K562 (cell line): ENCODE results near the gene PPP2R3B. TPM values are rescaled to one million over a fixed set of nuclear protein-coding genes. Genes with fewer than 3 reads are reported as not detected.

Experiments used
- ATAC-seq: fragments of 200-7000 bp; cut with Tn5 transposase; 3 replicates; pipeline ENCODE4 v1.9.1; 2020; ENCODE audit warnings: moderate library complexity
- BruUV-seq: library from RNA; stranded (reverse); fragments of 400-500 nt; replicated peaks from 2 replicates; lab custom pipeline; 2021; lab: Mats Ljungman, UMichigan
- CTCF ChIA-PET: fragments of 300-600 bp; formaldehyde crosslinking; extraction: SDS; loops from one replicate; lab custom pipeline; 2021; ENCODE audit warnings: low intra/inter-chr PET ratio; lab: Yijun Ruan, JAX
- POLR2A ChIA-PET: fragments of 300-600, 350-650 bp; sonication (Branson Sonifier 250); formaldehyde crosslinking; extraction: SDS; loops from one replicate; lab custom pipeline; 2021; ENCODE audit warnings: antibody characterized with exemption, inconsistent platforms; lab: Yijun Ruan, JAX
- DNase-seq, 4 experiments: peaks; one replicate each; pipeline versions ENCODE4 v3.0.0 to v3.0.0-alpha.2; 2011 to 2018; ENCODE audit warnings: low spot score in 3 of 4, mixed read lengths in 3 of 4; ENCODE audit errors: extremely low read depth in 1 of 4
- FAIRE-seq: peaks from 2 replicates; lab custom pipeline; 2011; peaks lifted over from hg19 to GRCh38; lab: Jason Lieb, UNC
- H2AFZ ChIP-seq: 2 replicates; pipeline ENCODE4 v1.6.0; 2011; ENCODE audit warnings: low read depth, low read length, control low read depth, inconsistent platforms
- H3K27ac ChIP-seq: fragments of 200-600 bp; 3 replicates; pipeline ENCODE4 v1.8.0; 2011; ENCODE audit warnings: low read depth, mild to moderate bottlenecking, control low read depth, inconsistent platforms, low read length, moderate library complexity, mixed read lengths; ENCODE audit errors: extremely low read depth
- H3K27me3 ChIP-seq, 2 experiments: fragments of 300-600 bp in 1 of 2; 2 replicates in 1 of 2; 3 replicates in 1 of 2; pipeline versions ENCODE4 v1.6.0 to v1.8.0; 2011; ENCODE audit warnings: inconsistent platforms in 2 of 2, low read length in 2 of 2, mild to moderate bottlenecking in 1 of 2, mixed read lengths in 1 of 2, moderate library complexity in 1 of 2; ENCODE audit not compliant: control insufficient read depth in 2 of 2, insufficient read depth in 2 of 2
- H3K36me3 ChIP-seq: fragments of 300-600 bp; 3 replicates; pipeline ENCODE4 v1.8.0; 2011; ENCODE audit warnings: mild to moderate bottlenecking, low read length, inconsistent platforms; ENCODE audit not compliant: control insufficient read depth, insufficient read depth
- H3K4me1 ChIP-seq, 2 experiments: fragments of 200-600 bp in 1 of 2; replicated peaks in 1 of 2; 2 replicates in 1 of 2; 3 replicates in 1 of 2; pipeline versions ENCODE4 v1.5.1 to v1.8.0; 2011; ENCODE audit warnings: inconsistent platforms in 2 of 2, low read length in 2 of 2, mild to moderate bottlenecking in 1 of 2, mixed read lengths in 1 of 2, moderate library complexity in 1 of 2; ENCODE audit not compliant: control insufficient read depth in 2 of 2, insufficient read depth in 2 of 2
- H3K4me2 ChIP-seq: 2 replicates; pipeline ENCODE4 v1.6.1; 2011; ENCODE audit warnings: low read length, control low read depth, inconsistent platforms, mixed read lengths; ENCODE audit not compliant: insufficient read depth
- H3K4me3 ChIP-seq: fragments of 200-600 bp; sonication (generic), shearing (Covaris generic); 2 replicates; pipeline ENCODE4 v1.5.1; 2016; ENCODE audit warnings: control low read depth, inconsistent platforms
- H3K79me2 ChIP-seq: fragments of 200-600 bp; 3 replicates; pipeline ENCODE4 v1.8.0; 2011; ENCODE audit warnings: low read length, inconsistent platforms; ENCODE audit not compliant: control insufficient read depth, insufficient read depth
- H3K9ac ChIP-seq, 2 experiments: 2 replicates each; pipeline versions ENCODE4 v1.6.0 to v1.6.1; 2011; ENCODE audit warnings: low read depth in 2 of 2, low read length in 2 of 2, control low read depth in 1 of 2, inconsistent platforms in 1 of 2, mild to moderate bottlenecking in 1 of 2, mixed read lengths in 1 of 2; ENCODE audit not compliant: insufficient read depth in 1 of 2
- H3K9me1 ChIP-seq: one replicate; pipeline ENCODE4 v1.6.0; 2011; ENCODE audit warnings: inconsistent platforms, mild to moderate bottlenecking, low read length, moderate library complexity; ENCODE audit not compliant: control insufficient read depth, insufficient read depth
- H3K9me3 ChIP-seq: replicated peaks from 2 replicates; pipeline ENCODE4 v1.5.1; 2011; ENCODE audit warnings: low read depth, low read length, inconsistent platforms; ENCODE audit not compliant: control insufficient read depth, insufficient read depth
- H4K20me1 ChIP-seq: replicated peaks from 2 replicates; pipeline ENCODE4 v1.6.1; 2011; ENCODE audit warnings: low read length, inconsistent platforms, mixed read lengths; ENCODE audit not compliant: control insufficient read depth, insufficient read depth
- E2F1 ChIP-seq: sonication (generic); formaldehyde crosslinking; IDR thresholded peaks from 2 replicates; pipeline ENCODE4 v1.8.1; 2023; ENCODE audit warnings: mild to moderate bottlenecking, missing genetic modification reagents, moderate library complexity
- HES1 ChIP-seq: fragments of 450-650 bp; IDR thresholded peaks from 2 replicates; pipeline ENCODE4 v1.6.1; 2016; ENCODE audit warnings: low read depth, mild to moderate bottlenecking, moderate library complexity
- ILK ChIP-seq: fragments of 450-650 bp; IDR thresholded peaks from 2 replicates; pipeline ENCODE4 v1.6.1; 2016; ENCODE audit warnings: missing genetic modification characterization, low read depth, mild to moderate bottlenecking, missing compliant biosample characterization, moderate library complexity, borderline replicate concordance
- POU5F1 ChIP-seq: fragments of 150-350 bp; IDR thresholded peaks from 2 replicates; pipeline ENCODE4 v1.6.1; 2014; ENCODE audit warnings: borderline replicate concordance, low read length, low read depth, mild to moderate bottlenecking; ENCODE audit not compliant: partially characterized antibody
- PREB ChIP-seq: sonication (generic); formaldehyde crosslinking; IDR thresholded peaks from 2 replicates; pipeline ENCODE4 v1.8.1; 2023; ENCODE audit warnings: mild to moderate bottlenecking, missing genetic modification reagents
- RB1 ChIP-seq: fragments of 450-650 bp; IDR thresholded peaks from 2 replicates; pipeline ENCODE4 v1.6.1; 2017; ENCODE audit warnings: low read depth, mild to moderate bottlenecking
- UBTF ChIP-seq, 2 experiments: IDR thresholded peaks; 2 replicates each; pipeline ENCODE4 v1.6.1; 2012; ENCODE audit warnings: improper control_type of control experiment in 2 of 2, low read depth in 2 of 2, low read length in 2 of 2, borderline replicate concordance in 1 of 2
- ZMIZ1 ChIP-seq, 2 experiments: fragments of 150-350 bp in 1 of 2; IDR thresholded peaks; 2 replicates each; pipeline ENCODE4 v1.6.1; 2012 to 2016; ENCODE audit warnings: low read depth in 2 of 2, low read length in 2 of 2, mild to moderate bottlenecking in 1 of 2, moderate library complexity in 1 of 2
- ZNF239 ChIP-seq: fragments of 250-450 bp; sonication (Bioruptor Pico); IDR thresholded peaks from 2 replicates; pipeline ENCODE4 v1.4.0; 2020; ENCODE audit warnings: mild to moderate bottlenecking
- ZNF316 ChIP-seq: fragments of 450-650 bp; IDR thresholded peaks from 2 replicates; pipeline ENCODE4 v1.6.1; 2016
- ZNF444 ChIP-seq: fragments of 250-450 bp; sonication (Bioruptor Pico); IDR thresholded peaks from 2 replicates; pipeline ENCODE4 v1.4.0; 2020; ENCODE audit warnings: mild to moderate bottlenecking, moderate library complexity
- ZNF830 ChIP-seq: fragments of 250-450 bp; sonication (Bioruptor Pico); IDR thresholded peaks from 2 replicates; pipeline ENCODE4 v1.5.0; 2021; ENCODE audit warnings: mild to moderate bottlenecking
- WGBS: fragments of 100-300 bp; shearing (Covaris generic); methylation state at CpG from one replicate; pipeline ENCODE4 v1.1.6; 2016; ENCODE audit warnings: low coverage, mixed read lengths; ENCODE audit not compliant: insufficient coverage; ENCODE audit errors: missing lambda C conversion rate; 5-methylcytosine and 5-hydroxymethylcytosine counted together
- in situ Hi-C: fragments of 300-500 bp; cut with MboI; formaldehyde crosslinking; loops from 4 replicates; pipeline ENCODE4 v1.15.0; 2018; ENCODE audit warnings: inconsistent platforms, mixed read lengths
- intact Hi-C: fragments of 100-400 bp; cut with micrococcal nuclease; formaldehyde crosslinking; loops from 2 replicates; pipeline ENCODE4 v1.14.2; 2022
- polyA plus RNA-seq, 8 experiments: library from polyadenylated mRNA; depleted of rRNA in 4 of 8; stranded (reverse) in 5 of 8; unstranded in 3 of 8; fragments of >200 nt; fragmentation: Nextera tagmentation in 2 of 8; fragmentation: Illumina TruSeq in 1 of 8; extraction: Ambion mirVana in 2 of 8; extraction: Trizol in 1 of 8; gene quantifications; 2 replicates each; pipeline versions ENCODE4 v1.2.1 to v1.2.3, GENCODE V29; 2011 to 2014; ENCODE audit warnings: inconsistent platforms in 1 of 8, missing spikeins in 1 of 8
- total RNA-seq, 7 experiments: library from RNA; depleted of rRNA in 6 of 7; stranded (reverse); fragments of >200 nt in 6 of 7; fragmentation: Illumina TruSeq in 2 of 7; extraction: Trizol in 2 of 7; gene quantifications; 2 replicates each; pipeline versions ENCODE4 v1.2.1 to v1.2.3, GENCODE V29; 2011 to 2021; ENCODE audit warnings: low replicate concordance in 1 of 7

Gene PPP2R3B
- total and polyA plus RNA-seq, 9 of the 15 experiments (the other 6 are each of a cell fraction or from before 2014, with no cell fraction given): 0.04 to 18.2 (median 8.2) TPM; not detected in 1

GRCh38 chrX:356385-357034, 30.2 kb downstream of the PPP2R3B start:
- no peak for FAIRE-seq
- Histone ChIP-seq H3K9me1 (no peaks in the 10 kb centered on the region), H3K27ac (no peak overlapping the region), H3K27me3 (no peaks in the 10 kb centered on the region), H2AFZ (no peak overlapping the region), H3K79me2 (no peaks in the 10 kb centered on the region), H3K9me3 (peaks cover 3% of the 10 kb centered on the region), H3K36me3 (no peaks in the 10 kb centered on the region), H3K9ac (no peak overlapping the region), H3K4me2 (no peak overlapping the region), H3K4me3 (no peak overlapping the region), H3K4me1 (peaks cover 0 to 5% of the 10 kb centered on the region in 2 experiments; a peak in 1 of 5 replicates), H4K20me1 (no peaks in the 10 kb centered on the region)
- ATAC-seq: no peak
- no TSS peak for BruUV-seq
- intact Hi-C loops: no loop called here
- DNase-seq: no peak
- TF ChIP-seq ZNF239 (CRISPR knock-in tag) (no peak), UBTF (IDR thresholded peaks at IDR 0.05; ENCODE audit: borderline replicate concordance in 1 of 2, low read depth in 2 of 2, low read length in 2 of 2) (no peak), ZMIZ1 (IDR thresholded peaks at IDR 0.05; ENCODE audit: low read depth in 2 of 2, low read length in 2 of 2) (no peak), POU5F1 (no peak), E2F1 (CRISPR knock-in tag) (no peak), ZNF316 (no peak), ZNF830 (no peak), HES1 (no peak), ILK (tag) (no peak), RB1 (no peak), PREB (CRISPR knock-in tag) (no peak), ZNF444 (no peak)
- CTCF ChIA-PET: no interaction called here
- WGBS: 64% methylated on average over 16 of the region's 17 CpGs
- in situ Hi-C loops: no loop called here
- POLR2A ChIA-PET: no interaction called here
